Spleen (tissue), 11 donors: ENCODE measurements around the gene DQX1. TPM values are rescaled to one million over a fixed set of nuclear protein-coding genes. Genes with fewer than 3 reads are reported as not detected.
A peak's percentile ranks its signal among the peaks of the same experiment; 100 is the strongest.
"Not testable (repeated sequence)": the region's sequence is repeated elsewhere in the genome, so short reads cannot be mapped to it uniquely, and the experiment has no call there.

ENCODE experiments used
- DNase-seq: peaks from one replicate; pipeline ENCODE4 v3.0.0-alpha.2; 2020
- H3K27ac ChIP-seq, 8 donors: fragments of 200-600 bp; sonication (generic) in 7 of 8; 1 replicate in 4 of 8; 2 replicates in 4 of 8; pipeline versions ENCODE4 v1.5.0 to v1.8.0; 2016 to 2021; ENCODE audit warnings: inconsistent platforms in 4 of 8, mild to moderate bottlenecking in 4 of 8, moderate library complexity in 1 of 8
- H3K27me3 ChIP-seq, 7 donors: fragments of 200-600 bp; sonication (generic) in 6 of 7; replicated peaks in 1 of 7; 1 replicate in 4 of 7; 2 replicates in 3 of 7; pipeline versions ENCODE4 v1.5.0 to v1.8.0; 2016 to 2021; ENCODE audit warnings: inconsistent platforms in 3 of 7, mild to moderate bottlenecking in 1 of 7
- H3K36me3 ChIP-seq, 6 donors: fragments of 200-600 bp; sonication (generic) in 5 of 6; 1 replicate in 4 of 6; 2 replicates in 2 of 6; pipeline versions ENCODE4 v1.5.0 to v1.8.0; 2016 to 2021; ENCODE audit warnings: inconsistent platforms in 2 of 6
- H3K4me1 ChIP-seq, 6 donors: fragments of 200-600 bp; sonication (generic) in 5 of 6; 1 replicate in 3 of 6; 2 replicates in 3 of 6; pipeline versions ENCODE4 v1.5.0 to v1.8.0; 2016 to 2021; ENCODE audit warnings: inconsistent platforms in 3 of 6
- H3K4me3 ChIP-seq, 8 donors: fragments of 200-600 bp; sonication (generic) in 7 of 8; 1 replicate in 4 of 8; 2 replicates in 4 of 8; pipeline versions ENCODE4 v1.5.0 to v1.8.0; 2016 to 2021; ENCODE audit warnings: inconsistent platforms in 4 of 8, mild to moderate bottlenecking in 4 of 8, moderate library complexity in 2 of 8
- H3K9me3 ChIP-seq, 8 donors: fragments of 200-600 bp; sonication (generic) in 7 of 8; 1 replicate in 4 of 8; 2 replicates in 4 of 8; pipeline versions ENCODE4 v1.5.0 to v1.8.0; 2016 to 2021; ENCODE audit warnings: inconsistent platforms in 4 of 8
- POLR2A ChIP-seq, 3 donors: fragments of 450-650 bp; IDR thresholded peaks; one replicate each; pipeline ENCODE4 v1.5.1; 2017; ENCODE audit warnings: antibody characterized with exemption in 3 of 3, mild to moderate bottlenecking in 1 of 3
- POLR2AphosphoS5 ChIP-seq, 3 donors: sonication (generic); formaldehyde crosslinking; IDR thresholded peaks; one replicate each; pipeline ENCODE4 v1.5.1; 2017; ENCODE audit warnings: antibody characterized with exemption in 3 of 3
- WGBS, 5 donors: extraction: QIAGEN DNeasy Blood & Tissue Kit in 3 of 5; methylation state at CpG; one replicate each; pipeline versions ENCODE4 v1.1.5 to v1.1.7; 2013 to 2018; 5-methylcytosine and 5-hydroxymethylcytosine counted together
- intact Hi-C: fragments of 100-400 bp; cut with DNase I; formaldehyde crosslinking; loops from one replicate; pipeline ENCODE4 v1.15.0; 2023; ENCODE audit warnings: low total_unique reads
- polyA plus RNA-seq, 3 donors: library from polyadenylated mRNA; stranded (reverse); fragments of 200-250 nt; gene quantifications; one replicate each; pipeline ENCODE4 v1.2.1, GENCODE V29; 2013
- total RNA-seq, 7 donors: library from RNA; depleted of rRNA in 3 of 7; stranded (reverse); fragments of >200 nt in 3 of 7; fragmentation: NEBNext Ultra II Directional in 4 of 7; extraction: Animal tissue kit (Norgen Biotek cat#: 25700) in 4 of 7; gene quantifications; one replicate each; pipeline versions ENCODE4 v1.1.0 to v1.2.1, GENCODE V29; 2016 to 2021
- donor health status: healthy with polysubstance abuse.
- donor health status: DM: no; HTN: no; CAD: no; lungs with moderate emphysema.
- donor health status: DM: no; HTN: no; CAD: no.
- donor health status: Bipolar disorder and iron deficiency.
- donor health status: healthy.
- donor health status: DM: no; HTN: no; CAD: no.
- donor health status: DM: yes; HTN: yes; CAD: no.

Gene DQX1
- total and polyA plus RNA-seq, 10 donors: 0.09 to 0.52 (median 0.31) TPM; not detected in 2

DNA sequence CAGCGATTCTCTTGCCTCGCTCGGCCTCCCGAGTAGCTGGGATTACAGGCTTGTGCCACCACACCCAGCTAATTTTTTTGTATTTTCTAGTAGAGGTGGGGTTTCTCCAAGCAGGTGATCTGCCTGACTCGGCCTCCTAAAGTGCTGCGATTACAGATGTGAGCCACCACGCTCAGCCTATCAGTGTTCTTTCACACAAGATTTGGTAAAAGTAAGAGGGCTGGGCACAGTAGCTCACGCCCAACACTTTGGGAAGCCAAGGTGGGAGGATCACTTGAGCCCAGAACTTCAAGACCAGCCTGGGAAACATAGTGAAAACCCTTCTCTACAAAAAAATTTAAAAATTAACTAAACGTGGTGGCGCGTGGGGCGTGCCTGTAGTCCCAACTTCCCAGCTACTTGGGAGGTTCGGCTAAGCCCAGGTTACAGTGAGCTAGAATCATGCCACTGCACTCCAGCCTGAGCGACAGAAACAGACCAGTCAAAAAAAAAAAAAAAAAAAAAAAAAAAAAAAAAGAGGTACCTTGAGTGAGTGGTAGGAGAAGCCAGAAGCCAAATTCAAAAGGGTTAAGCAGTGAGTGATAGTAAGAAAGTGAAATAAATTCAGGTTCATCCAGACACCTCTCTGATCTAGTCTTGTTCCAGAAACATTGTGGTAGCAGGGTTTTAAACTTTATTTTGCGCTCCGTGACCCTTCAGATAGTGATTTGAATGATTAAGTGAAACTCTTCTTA, 54.5 kb downstream of the DQX1 start:
- intact Hi-C loops: no loop called here
- Histone ChIP-seq H3K36me3 (peaks cover 0 to 36% (median 18%) of the 10 kb centered on the region in 6 donors), H3K4me3 (peak overlapping the region; percentile 54 to 78 (median 71)), H3K4me1 (peaks cover 18 to 38% (median 27%) of the 10 kb centered on the region in 6 donors), H3K9me3 (no peaks in the 10 kb centered on the region), H3K27me3 (no peaks in the 10 kb centered on the region), H3K27ac (peak overlapping the region; percentile 77 to 93 (median 91))
- 63 to 67% (median 65%) methylated on average over 16 of the region's 16 CpGs for WGBS, 5 donors
- TF ChIP-seq POLR2AphosphoS5 (IDR thresholded peaks at IDR 0.05): no peak
- TF ChIP-seq POLR2A (IDR thresholded peaks at IDR 0.05): no peak
- peak; percentile 61 for DNase-seq

DNA sequence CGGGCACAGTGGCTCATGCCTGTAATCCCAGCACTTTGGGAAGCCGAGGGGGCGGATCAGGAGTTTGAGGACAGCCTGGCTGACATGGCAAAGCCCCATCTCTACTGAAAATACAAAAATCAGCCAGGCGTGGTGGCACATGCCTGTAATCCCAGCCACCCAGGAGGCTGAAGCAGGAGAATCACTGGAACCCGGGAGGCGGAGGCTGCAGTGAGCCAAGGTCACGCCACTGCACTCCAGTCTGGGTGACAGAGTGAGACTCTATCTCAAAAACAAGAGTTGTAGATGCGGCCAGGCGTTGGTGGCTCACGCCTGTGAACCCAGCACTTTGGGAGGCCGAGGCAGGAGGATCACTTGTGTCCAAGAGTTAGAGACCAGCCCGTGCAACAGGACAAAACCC, 55.3 kb downstream of the DQX1 start:
- H3K4me1 ChIP-seq: peaks cover 18 to 43% (median 34%) of the 10 kb centered on the region in 6 donors
- intact Hi-C loops, H3K4me3 ChIP-seq, H3K9me3 ChIP-seq, H3K27me3 ChIP-seq: not testable (repeated sequence)
- 94 to 97% (median 95%) methylated on average over 12 of the region's 12 CpGs for WGBS, 5 donors
- peaks cover 0 to 29% (median 18%) of the 10 kb centered on the region in 6 donors for H3K36me3 ChIP-seq
- H3K27ac ChIP-seq: peak overlapping the region in 2 of 8 donors; percentile 4 to 35
- DNase-seq: peak; percentile 68

Other genes starting within 250 kb of the DQX1 start
- 1 to 10 TPM; 2.1 to 9.7 (median 3.9) TPM for gene SLC4A5, start 182.8 kb downstream of the DQX1 start, total RNA-seq
- gene SLC4A5, start 182.8 kb downstream of the DQX1 start, polyA plus RNA-seq: 1 to 10 TPM in 1 of 3 donors, under 1 TPM in 2; 0.45 to 1.1 (median 0.62) TPM
- 100 to 1,000 TPM in 4 of 7 donors, 10 to 100 TPM in 3; 81.8 to 113 (median 100) TPM for gene DCTN1, start 145.9 kb downstream of the DQX1 start, total RNA-seq
- 10 to 100 TPM; 47.8 to 77.2 (median 53.7) TPM for gene DCTN1, start 145.9 kb downstream of the DQX1 start, polyA plus RNA-seq
- gene C2orf81, start 104.6 kb downstream of the DQX1 start, total RNA-seq: 1 to 10 TPM; 1.7 to 4.0 (median 2.8) TPM
- 1 to 10 TPM; 3.2 to 5.7 (median 5.1) TPM for gene C2orf81, start 104.6 kb downstream of the DQX1 start, polyA plus RNA-seq
- 10 to 100 TPM; 15.1 to 24.3 (median 17.9) TPM for gene WDR54, start 104.5 kb downstream of the DQX1 start, total RNA-seq
- gene WDR54, start 104.5 kb downstream of the DQX1 start, polyA plus RNA-seq: 10 to 100 TPM; 23.7 to 26.0 (median 24.4) TPM
- gene RTKN, start 84.3 kb downstream of the DQX1 start, total RNA-seq: 10 to 100 TPM in 3 of 7 donors, 1 to 10 TPM in 4; 5.0 to 11.1 (median 9.8) TPM
- gene RTKN, start 84.3 kb downstream of the DQX1 start, polyA plus RNA-seq: 1 to 10 TPM; 3.2 to 6.9 (median 3.4) TPM
- 10 to 100 TPM in 6 of 7 donors, 1 to 10 TPM in 1; 9.0 to 42.9 (median 28.6) TPM for gene INO80B, start 71.1 kb downstream of the DQX1 start, total RNA-seq
- 10 to 100 TPM; 36.7 to 50.3 (median 43.7) TPM for gene INO80B, start 71.1 kb downstream of the DQX1 start, polyA plus RNA-seq
- 10 to 100 TPM; 39.5 to 80.7 (median 58.5) TPM for gene WBP1, start 67.8 kb downstream of the DQX1 start, total RNA-seq
- 10 to 100 TPM; 64.7 to 84.2 (median 78.8) TPM for gene WBP1, start 67.8 kb downstream of the DQX1 start, polyA plus RNA-seq
- 10 to 100 TPM; 49.2 to 61.6 (median 56.7) TPM for gene MOGS, start 60.8 kb downstream of the DQX1 start, total RNA-seq
- gene MOGS, start 60.8 kb downstream of the DQX1 start, polyA plus RNA-seq: 10 to 100 TPM; 24.6 to 35.5 (median 31.0) TPM
- gene MRPL53, start 53.6 kb downstream of the DQX1 start, total RNA-seq: 10 to 100 TPM; 13.0 to 74.3 (median 61.7) TPM
- 10 to 100 TPM; 69.4 to 86.7 (median 78.6) TPM for gene MRPL53, start 53.6 kb downstream of the DQX1 start, polyA plus RNA-seq
- gene CCDC142, start 43.2 kb downstream of the DQX1 start, total RNA-seq: 10 to 100 TPM; 22.2 to 59.4 (median 31.6) TPM
- 1 to 10 TPM; 2.8 to 9.3 (median 3.4) TPM for gene CCDC142, start 43.2 kb downstream of the DQX1 start, polyA plus RNA-seq
- gene TTC31, start 43.1 kb downstream of the DQX1 start, total RNA-seq: 10 to 100 TPM; 34.3 to 51.3 (median 38.3) TPM
- 10 to 100 TPM; 15.7 to 26.7 (median 21.6) TPM for gene TTC31, start 43.1 kb downstream of the DQX1 start, polyA plus RNA-seq
- 1 to 10 TPM in 3 of 7 donors, under 1 TPM in 4; 0.52 to 2.7 (median 0.89) TPM for gene LBX2, start 26.6 kb downstream of the DQX1 start, total RNA-seq
- 1 to 10 TPM in 1 of 3 donors, under 1 TPM in 2; 0.50 to 1.8 (median 0.93) TPM for gene LBX2, start 26.6 kb downstream of the DQX1 start, polyA plus RNA-seq
- 10 to 100 TPM; 12.7 to 20.4 (median 14.7) TPM for gene PCGF1, start 18.5 kb downstream of the DQX1 start, total RNA-seq
- 10 to 100 TPM in 2 of 3 donors, 1 to 10 TPM in 1; 9.6 to 11.8 (median 11.6) TPM for gene PCGF1, start 18.5 kb downstream of the DQX1 start, polyA plus RNA-seq
- gene TLX2, start 11.8 kb downstream of the DQX1 start, total RNA-seq: not detected
- under 1 TPM in 2 of 3 donors, not detected in 1; 0.04 to 0.05 TPM for gene TLX2, start 11.8 kb downstream of the DQX1 start, polyA plus RNA-seq
- gene AUP1, start 3.5 kb upstream of the DQX1 start, total RNA-seq: 100 to 1,000 TPM; 107 to 182 (median 125) TPM
- 100 to 1,000 TPM; 140 to 226 (median 223) TPM for gene AUP1, start 3.5 kb upstream of the DQX1 start, polyA plus RNA-seq
- 10 to 100 TPM; 34.2 to 58.7 (median 38.7) TPM for gene HTRA2, start 3.7 kb upstream of the DQX1 start, total RNA-seq
- gene HTRA2, start 3.7 kb upstream of the DQX1 start, polyA plus RNA-seq: 10 to 100 TPM; 46.0 to 48.7 (median 48.0) TPM
- gene LOXL3, start 27.7 kb upstream of the DQX1 start, total RNA-seq: 10 to 100 TPM; 11.6 to 27.4 (median 18.0) TPM
- gene LOXL3, start 27.7 kb upstream of the DQX1 start, polyA plus RNA-seq: 1 to 10 TPM; 1.8 to 4.6 (median 3.6) TPM
- 10 to 100 TPM; 36.2 to 59.1 (median 39.7) TPM for gene DOK1, start 28.5 kb upstream of the DQX1 start, total RNA-seq
- 10 to 100 TPM; 19.9 to 41.7 (median 21.0) TPM for gene DOK1, start 28.5 kb upstream of the DQX1 start, polyA plus RNA-seq
- gene M1AP, start 122.1 kb upstream of the DQX1 start, total RNA-seq: 1 to 10 TPM in 4 of 7 donors, under 1 TPM in 3; 0.43 to 2.0 (median 1.1) TPM
- under 1 TPM; 0.26 to 0.61 (median 0.47) TPM for gene M1AP, start 122.1 kb upstream of the DQX1 start, polyA plus RNA-seq
- 10 to 100 TPM in 1 of 7 donors, 1 to 10 TPM in 6; 5.0 to 11.0 (median 8.1) TPM for gene SEMA4F, start 128.0 kb upstream of the DQX1 start, total RNA-seq
- 1 to 10 TPM; 1.5 to 2.6 (median 1.5) TPM for gene SEMA4F, start 128.0 kb upstream of the DQX1 start, polyA plus RNA-seq